Measurements from ENCODE around the gene KISS1. TPM values are rescaled to one million over a fixed set of nuclear protein-coding genes. Genes with fewer than 3 reads are reported as not detected.
A peak's percentile ranks its signal among the peaks of the same experiment; 100 is the strongest.

KISS1 gene
- total RNA-seq, 6 experiments from 2014 or later, result 0.51 to 1.1 (median 0.72) TPM; not detected in 3

- ATAC-seq (no peak), DNase-seq (peak in 1 of 3 donors; percentile 32)
- H3K9me3 ChIP-seq, result no peaks in the 10 kb centered on the region
- H3K4me3 ChIP-seq, result no peak overlapping the region
- TF ChIP-seq POLR2A (IDR thresholded peaks at IDR 0.05) (no peak), CTCF (IDR thresholded peaks at IDR 0.05) (no peak)
- 90% methylated on average over 2 of the region's 5 CpGs for WGBS (ENCODE audit: insufficient coverage, low coverage, low lambda C conversion rate, missing lambda C conversion rate)
- peaks cover 0 to 7% (median 3%) of the 10 kb centered on the region in 4 donors for H3K4me1 ChIP-seq
- no peaks in the 10 kb centered on the region for H3K36me3 ChIP-seq
- no peak overlapping the region for H3K27ac ChIP-seq
- no peaks in the 10 kb centered on the region for H3K27me3 ChIP-seq
- intact Hi-C loops (cut with DNase I), result loop anchor here in 1 of 2 donors (10.0 kb wide), 1 partner anchor 289 kb away; the partner anchor contains the start of gene SNRPE
Measured at GRCh38 chr1:204153667-204154066, 42.6 kb downstream of the KISS1 start.

GRCh38 chr1:204152310-204153044 lies 43.8 kb downstream of the KISS1 start:
- Histone ChIP-seq H3K27ac (peak overlapping the region in 2 of 3 donors; percentile 44 to 86), H3K9me3 (no peaks in the 10 kb centered on the region), H3K27me3 (no peaks in the 10 kb centered on the region), H3K36me3 (no peaks in the 10 kb centered on the region), H3K4me3 (peak overlapping the region; percentile 70 to 98 (median 87)), H3K4me1 (peaks cover 0 to 13% (median 3%) of the 10 kb centered on the region in 4 donors)
- peak; percentile 39 to 76 (median 73) for DNase-seq
- 30% methylated on average over 9 of the region's 25 CpGs for WGBS (ENCODE audit: insufficient coverage, low coverage, low lambda C conversion rate, missing lambda C conversion rate)
- intact Hi-C loops (cut with DNase I), result loop anchor here in 1 of 2 donors (10.0 kb wide), 1 partner anchor 288 kb away; the partner anchor contains the start of gene SNRPE
- peak; percentile 44 to 52 (median 49) for ATAC-seq
- TF ChIP-seq CTCF (IDR thresholded peaks at IDR 0.05) (no peak), POLR2A (IDR thresholded peaks at IDR 0.05) (no peak)

GRCh38 chr1:204151552-204152309 lies 44.6 kb downstream of the KISS1 start, which contains the start of gene ETNK2:
TSS of gene ETNK2 (minus strand) at chr1:204152044. CDS start at chr1:204151852, 192 bp downstream.
- DNase-seq (peak; percentile 58 to 90 (median 87)), ATAC-seq (peak; percentile 54 to 72 (median 61))
- Histone ChIP-seq H3K27ac (peak within 1 kb of the TSS in 2 of 3 donors; percentile 86 to 89), H3K4me3 (peak within 1 kb of the TSS; percentile 70 to 98 (median 87)), H3K27me3 (no peaks in the 10 kb centered on the region), H3K36me3 (no peaks in the 10 kb centered on the region), H3K4me1 (peaks cover 0 to 18% (median 3%) of the 10 kb centered on the region in 4 donors), H3K9me3 (no peaks in the 10 kb centered on the region)
- TF ChIP-seq POLR2A (IDR thresholded peaks at IDR 0.05), result peak; percentile 34
- TF ChIP-seq CTCF (IDR thresholded peaks at IDR 0.05), result no peak
- intact Hi-C loops (cut with DNase I), result loop anchor here in 1 of 2 donors (10.0 kb wide), 1 partner anchor 287 kb away; the partner anchor contains the start of gene SNRPE
- WGBS (ENCODE audit: insufficient coverage, low coverage, low lambda C conversion rate, missing lambda C conversion rate), result 0% methylated on average over 12 of the region's 94 CpGs

GRCh38 chr1:204150702-204151551 lies 45.4 kb downstream of the KISS1 start:
- H3K27me3 ChIP-seq, result no peaks in the 10 kb centered on the region
- TF ChIP-seq CTCF (IDR thresholded peaks at IDR 0.05) (no peak), POLR2A (IDR thresholded peaks at IDR 0.05) (no peak)
- H3K27ac ChIP-seq, result peak overlapping the region in 2 of 3 donors; percentile 86 to 89
- no peaks in the 10 kb centered on the region for H3K9me3 ChIP-seq
- intact Hi-C loops (cut with DNase I), result loop anchor here in 1 of 2 donors (10.0 kb wide), 1 partner anchor 286 kb away; the partner anchor contains the start of gene SNRPE
- DNase-seq (peak; percentile 51 to 83 (median 77)), ATAC-seq (peak; percentile 29 to 50 (median 43))
- whole genome bisulfite sequencing (ENCODE audit: insufficient coverage, low coverage, low lambda C conversion rate, missing lambda C conversion rate), result 23% methylated on average over 13 of the region's 33 CpGs
- H3K36me3 ChIP-seq, result peaks cover 0 to 5% (median 1%) of the 10 kb centered on the region in 4 donors
- H3K4me1 ChIP-seq, result peaks cover 0 to 25% (median 6%) of the 10 kb centered on the region in 4 donors
- peak overlapping the region; percentile 70 to 98 (median 87) for H3K4me3 ChIP-seq

Data from right lobe of liver (tissue), 6 donors.